ENCODE data around the gene GMPR2.
A peak's percentile ranks its signal among the peaks of the same experiment; 100 is the strongest.

GMPR2 gene

GRCh38 chr14:24194186-24194872 is 38.4 kb upstream of the GMPR2 start:
- Histone ChIP-seq H3K36me3 (replicated peaks; ENCODE audit: low read depth, low read length) (peaks cover 33% of the 10 kb centered on the region), H3K4me1 (ENCODE audit: low read length) (peaks cover 17% of the 10 kb centered on the region), H3K9ac (ENCODE audit: low read length) (peak overlapping the region; percentile 93; the same call in 1 of the 2 replicates), H3K4me2 (ENCODE audit: low read length) (peak overlapping the region; percentile 91), H4K20me1 (ENCODE audit: insufficient read depth, low read length) (no peaks in the 10 kb centered on the region), H3K27me3 (ENCODE audit: low read depth, low read length) (no peaks in the 10 kb centered on the region), H2AFZ (ENCODE audit: low read depth, low read length) (no peak overlapping the region), H3K4me3 (ENCODE audit: low read length) (peak overlapping the region; percentile 96), H3K79me2 (ENCODE audit: low read length) (peaks cover 50% of the 10 kb centered on the region), H3K9me3 (ENCODE audit: insufficient read depth, low read length) (no peaks in the 10 kb centered on the region), H3K27ac (ENCODE audit: low read length) (peak overlapping the region; percentile 87)
- no peak for TF ChIP-seq CTCF (IDR thresholded peaks at IDR 0.05; ENCODE audit: low read depth, low read length)
- TF ChIP-seq EZH2phosphoT487 (IDR thresholded peaks at IDR 0.05; ENCODE audit: low read depth): no peak

- Histone ChIP-seq H3K27me3 (ENCODE audit: low read depth, low read length) (no peaks in the 10 kb centered on the region), H3K4me2 (ENCODE audit: low read length) (peak overlapping the region; percentile 91), H3K79me2 (ENCODE audit: low read length) (peaks cover 50% of the 10 kb centered on the region), H3K9me3 (ENCODE audit: insufficient read depth, low read length) (no peaks in the 10 kb centered on the region), H3K4me3 (ENCODE audit: low read length) (peak overlapping the region; percentile 96), H3K9ac (ENCODE audit: low read length) (peak overlapping the region; percentile 93), H4K20me1 (ENCODE audit: insufficient read depth, low read length) (no peaks in the 10 kb centered on the region), H3K4me1 (ENCODE audit: low read length) (peaks cover 15% of the 10 kb centered on the region), H3K36me3 (replicated peaks; ENCODE audit: low read depth, low read length) (peaks cover 33% of the 10 kb centered on the region), H3K27ac (ENCODE audit: low read length) (peak overlapping the region; percentile 87), H2AFZ (ENCODE audit: low read depth, low read length) (peak overlapping the region; percentile 77; the same call in 1 of the 2 replicates)
- TF ChIP-seq CTCF (IDR thresholded peaks at IDR 0.05; ENCODE audit: low read depth, low read length) (no peak), EZH2phosphoT487 (IDR thresholded peaks at IDR 0.05; ENCODE audit: low read depth) (no peak)
These were observed 37.9 kb upstream of the GMPR2 start for GRCh38 chr14:24194873-24195185.

- Histone ChIP-seq H3K4me1 (ENCODE audit: low read length) (peaks cover 15% of the 10 kb centered on the region), H4K20me1 (ENCODE audit: insufficient read depth, low read length) (no peaks in the 10 kb centered on the region), H3K4me3 (ENCODE audit: low read length) (peak within 1 kb of the TSS; percentile 96), H3K9me3 (ENCODE audit: insufficient read depth, low read length) (no peaks in the 10 kb centered on the region), H3K79me2 (ENCODE audit: low read length) (peaks cover 50% of the 10 kb centered on the region), H3K36me3 (replicated peaks; ENCODE audit: low read depth, low read length) (peaks cover 27% of the 10 kb centered on the region), H3K27me3 (ENCODE audit: low read depth, low read length) (no peaks in the 10 kb centered on the region), H2AFZ (ENCODE audit: low read depth, low read length) (peak within 1 kb of the TSS; percentile 77), H3K4me2 (ENCODE audit: low read length) (peak within 1 kb of the TSS; percentile 91), H3K9ac (ENCODE audit: low read length) (peak within 1 kb of the TSS; percentile 93), H3K27ac (ENCODE audit: low read length) (peak within 1 kb of the TSS; percentile 87)
- TF ChIP-seq EZH2phosphoT487 (IDR thresholded peaks at IDR 0.05; ENCODE audit: low read depth) (no peak), CTCF (IDR thresholded peaks at IDR 0.05; ENCODE audit: low read depth, low read length) (no peak)
These were observed 37.3 kb upstream of the GMPR2 start, which contains the start of gene TM9SF1 for GRCh38 chr14:24195186-24196070. TM9SF1 (minus strand) TSS chr14:24195441; CDS start chr14:24195019, 422 bp downstream.

Measured in OCI-LY3 (cell line).